Thyroid gland (tissue), 4 donors: ENCODE data around the gene PCNT. TPM values are rescaled to one million over a fixed set of nuclear protein-coding genes. Genes with fewer than 3 reads are reported as not detected.

ENCODE experiments used
- DNase-seq, 2 donors: peaks; one replicate each; pipeline ENCODE4 v3.0.0-alpha.2; 2019
- H3K27ac ChIP-seq, 3 donors: fragments of 200-600 bp; sonication (generic); 1 replicate in 2 of 3; 2 replicates in 1 of 3; pipeline ENCODE4 v1.5.1; 2016 to 2019; ENCODE audit warnings: mild to moderate bottlenecking in 1 of 3, moderate library complexity in 1 of 3
- H3K27me3 ChIP-seq: fragments of 200-600 bp; sonication (generic); one replicate; pipeline ENCODE4 v1.5.1; 2019
- H3K36me3 ChIP-seq, 2 donors: fragments of 200-600 bp; sonication (generic); one replicate each; pipeline ENCODE4 v1.5.1; 2016 to 2019
- H3K4me1 ChIP-seq, 2 donors: fragments of 200-600 bp; sonication (generic); one replicate each; pipeline ENCODE4 v1.5.1; 2017 to 2019
- H3K4me3 ChIP-seq, 3 donors: fragments of 200-600 bp; sonication (generic); replicated peaks in 1 of 3; 1 replicate in 2 of 3; 2 replicates in 1 of 3; pipeline ENCODE4 v1.5.1; 2016; ENCODE audit warnings: mild to moderate bottlenecking in 1 of 3
- H3K9me3 ChIP-seq: fragments of 200-600 bp; sonication (generic); one replicate; pipeline ENCODE4 v1.5.1; 2017
- CTCF ChIP-seq, 6 experiments: fragments of 200-600 bp in 3 of 6; fragments of 450-650 bp in 3 of 6; sonication (generic) in 3 of 6; IDR thresholded peaks; one replicate each; pipeline ENCODE4 v1.5.1; 2016 to 2019; ENCODE audit warnings: antibody characterized with exemption in 6 of 6, mild to moderate bottlenecking in 2 of 6, inconsistent platforms in 1 of 6, moderate library complexity in 1 of 6
- POLR2A ChIP-seq, 2 donors: fragments of 450-650 bp; IDR thresholded peaks; one replicate each; pipeline ENCODE4 v1.6.1; 2017; ENCODE audit warnings: antibody characterized with exemption in 2 of 2, mild to moderate bottlenecking in 2 of 2, moderate library complexity in 1 of 2
- WGBS, 2 donors: methylation state at CpG; one replicate each; pipeline ENCODE4 v1.1.5; 2017; 5-methylcytosine and 5-hydroxymethylcytosine counted together
- intact Hi-C: fragments of 100-400 bp; cut with DNase I; formaldehyde crosslinking; loops from one replicate; pipeline ENCODE4 v1.15.1; 2023
- total RNA-seq, 4 donors: library from RNA; depleted of rRNA; stranded (reverse); fragments of >200 nt; gene quantifications; one replicate each; pipeline ENCODE4 v1.2.3, GENCODE V29; 2016

Gene PCNT
- total RNA-seq, 4 donors from 2014 or later: 23.9 to 36.6 (median 33.2) TPM

DNA sequence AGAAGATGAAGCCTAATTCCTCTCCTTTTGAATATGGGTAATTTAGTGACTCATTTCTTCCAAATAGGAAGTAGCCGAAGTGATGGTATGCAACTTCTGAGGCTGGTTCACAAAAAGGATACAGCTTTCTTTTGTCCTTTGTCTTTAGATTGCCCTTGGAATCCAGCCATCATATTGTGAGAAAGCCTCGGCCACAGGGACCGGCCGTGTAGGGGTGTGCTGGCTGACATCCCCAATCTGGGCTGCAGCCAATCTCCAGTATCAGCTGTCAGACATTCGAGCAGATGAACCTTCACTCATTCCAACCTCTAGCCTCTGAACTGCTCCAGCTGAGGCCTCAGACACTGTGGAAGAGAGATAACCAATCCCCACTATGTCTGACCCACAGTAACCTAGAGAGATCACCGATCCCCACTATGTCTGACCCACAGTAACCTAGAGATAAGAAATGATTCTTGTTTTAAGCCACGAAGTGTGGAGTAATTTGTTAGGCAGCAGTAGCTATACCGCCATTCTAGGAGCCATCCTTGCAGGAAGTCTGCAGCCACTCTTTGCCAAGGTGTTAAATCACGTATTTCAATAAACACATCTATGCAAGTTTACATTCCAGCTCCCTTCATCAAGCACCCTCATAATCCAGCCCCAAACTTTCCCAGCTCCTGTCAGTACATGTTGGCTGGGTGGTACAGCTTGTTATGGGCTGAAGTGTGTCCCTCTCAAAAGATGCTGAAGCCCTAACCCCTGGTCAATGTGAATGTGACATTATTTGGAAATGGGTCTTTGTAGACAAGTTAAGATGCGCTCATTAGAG is 131.8 kb downstream of the PCNT start:
- no peak for TF ChIP-seq CTCF (IDR thresholded peaks at IDR 0.05)
- no peak for TF ChIP-seq POLR2A (IDR thresholded peaks at IDR 0.05)
- Histone ChIP-seq H3K4me1 (peaks cover 15 to 17% of the 10 kb centered on the region in 2 donors), H3K27me3 (no peaks in the 10 kb centered on the region), H3K27ac (peak overlapping the region in 1 of 3 donors; percentile 58), H3K9me3 (no peaks in the 10 kb centered on the region), H3K36me3 (no peaks in the 10 kb centered on the region), H3K4me3 (no peak overlapping the region)
- DNase-seq: no peak
- WGBS, 2 donors: 72 to 81% methylated on average over 10 of the region's 10 CpGs
- intact Hi-C loops: no loop called here

GRCh38 chr21:46456750-46457149 is 132.8 kb downstream of the PCNT start:
- 94 to 97% methylated on average over 4 of the region's 4 CpGs for WGBS, 2 donors
- H3K4me1 ChIP-seq: peaks cover 15 to 19% of the 10 kb centered on the region in 2 donors
- DNase-seq: no peak
- intact Hi-C loops: no loop called here
- H3K27ac ChIP-seq: no peak overlapping the region
- no peaks in the 10 kb centered on the region for H3K9me3 ChIP-seq
- TF ChIP-seq POLR2A (IDR thresholded peaks at IDR 0.05) (no peak), CTCF (IDR thresholded peaks at IDR 0.05) (no peak)
- H3K36me3 ChIP-seq: no peaks in the 10 kb centered on the region
- no peaks in the 10 kb centered on the region for H3K27me3 ChIP-seq
- no peak overlapping the region for H3K4me3 ChIP-seq

DNA sequence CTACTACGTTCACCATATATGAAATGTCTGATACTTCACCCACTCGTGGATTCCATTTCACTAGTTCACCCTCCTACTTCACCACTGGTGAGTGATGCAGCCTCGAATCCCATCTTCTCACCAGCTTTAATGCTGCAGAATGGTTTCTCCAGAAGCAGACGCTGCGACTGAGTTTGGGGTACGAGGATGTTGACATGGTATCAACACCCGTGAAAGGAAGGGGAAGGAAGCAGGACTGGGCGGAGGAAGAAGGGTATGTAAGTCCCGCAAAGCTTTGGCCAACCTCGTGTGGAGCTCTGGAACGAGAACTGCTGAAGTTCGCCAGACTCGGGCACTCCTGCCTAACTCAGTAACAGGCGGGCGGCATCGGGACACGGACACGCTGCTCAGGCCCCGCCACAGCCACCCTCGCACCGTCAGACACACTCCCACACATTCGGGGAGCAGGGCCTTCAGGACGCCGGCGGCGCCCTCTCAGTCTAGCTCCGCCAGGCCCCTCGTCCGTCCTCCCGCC is 133.9 kb downstream of the PCNT start:
- Histone ChIP-seq H3K4me1 (peaks cover 15 to 23% of the 10 kb centered on the region in 2 donors), H3K4me3 (peak overlapping the region; percentile 54 to 87 (median 56)), H3K36me3 (no peaks in the 10 kb centered on the region), H3K9me3 (no peaks in the 10 kb centered on the region), H3K27ac (peak overlapping the region; percentile 35 to 82 (median 64)), H3K27me3 (no peaks in the 10 kb centered on the region)
- DNase-seq: peak; percentile 26 to 41
- intact Hi-C loops: no loop called here
- WGBS, 2 donors: 3 to 4% methylated on average over 12 to 18 of the region's 30 CpGs
- TF ChIP-seq CTCF (IDR thresholded peaks at IDR 0.05) (no peak), POLR2A (IDR thresholded peaks at IDR 0.05) (no peak)

- Histone ChIP-seq H3K36me3 (no peaks in the 10 kb centered on the region), H3K4me3 (peak within 1 kb of the TSS; percentile 87 to 99 (median 95)), H3K9me3 (no peaks in the 10 kb centered on the region), H3K4me1 (peaks cover 15 to 23% of the 10 kb centered on the region in 2 donors), H3K27ac (peak within 1 kb of the TSS; percentile 35 to 82 (median 70)), H3K27me3 (no peaks in the 10 kb centered on the region)
- TF ChIP-seq POLR2A (IDR thresholded peaks at IDR 0.05) (peak; percentile 31 to 88), CTCF (IDR thresholded peaks at IDR 0.05) (no peak)
- DNase-seq: peak; percentile 95
- WGBS, 2 donors: 0 to 2% methylated on average over 8 to 21 of the region's 91 CpGs
- intact Hi-C loops: no loop called here
These were observed 134.5 kb downstream of the PCNT start, which contains the start of gene DIP2A for GRCh38 chr21:46458315-46459023. TSS of gene DIP2A (plus strand) at chr21:46458891. CDS start at chr21:46459132, 241 bp downstream.
